HepG2 (cell line): Measurements from ENCODE around the gene TMEM95. TPM values are rescaled to one million over a fixed set of nuclear protein-coding genes. Genes with fewer than 3 reads are reported as not detected.

Experiments
- BRD4 ChIP-seq: sonication (generic); formaldehyde crosslinking; IDR thresholded peaks from 2 replicates; pipeline ENCODE4 v1.4.0; 2020; ENCODE audit warnings: missing genetic modification reagents
- CENPX ChIP-seq: sonication (generic); formaldehyde crosslinking; IDR thresholded peaks from 2 replicates; pipeline ENCODE4 v1.9.0; 2021; ENCODE audit warnings: mild to moderate bottlenecking, missing genetic modification reagents, moderate library complexity
- CREB1 ChIP-seq, 2 experiments: fragments of 450-650 bp in 1 of 2; IDR thresholded peaks; 2 replicates each; pipeline ENCODE4 v1.6.1; 2016 to 2017; ENCODE audit warnings: control low read depth in 1 of 2, mild to moderate bottlenecking in 1 of 2, missing compliant biosample characterization in 1 of 2, missing genetic modification characterization in 1 of 2
- FOXA1 ChIP-seq, 2 experiments: fragments of 450-650 bp in 1 of 2; sonication (generic) in 1 of 2; formaldehyde crosslinking in 1 of 2; IDR thresholded peaks; 2 replicates each; pipeline versions ENCODE4 v1.4.0 to v1.6.1; 2016 to 2020; ENCODE audit warnings: missing genetic modification reagents in 1 of 2
- FOXA3 ChIP-seq: IDR thresholded peaks from 2 replicates; pipeline ENCODE4 v1.6.1; 2016; ENCODE audit warnings: missing genetic modification reagents, missing compliant biosample characterization
- HHEX ChIP-seq: IDR thresholded peaks from 2 replicates; pipeline ENCODE4 v1.6.1; 2016; ENCODE audit warnings: control low read depth
- MXD4 ChIP-seq: IDR thresholded peaks from 2 replicates; pipeline ENCODE4 v1.6.1; 2016; ENCODE audit warnings: mild to moderate bottlenecking, missing biosample characterization, missing genetic modification reagents
- PHF5A ChIP-seq: IDR thresholded peaks from one replicate; pipeline ENCODE4 v1.6.1; 2018; ENCODE audit warnings: low read depth, missing genetic modification reagents; ENCODE audit not compliant: unreplicated experiment
- POLR2AphosphoS5 ChIP-seq: IDR thresholded peaks from 2 replicates; pipeline ENCODE4 v1.6.1; 2012; ENCODE audit warnings: low read depth, low read length
- RELA ChIP-seq: sonication (generic); formaldehyde crosslinking; IDR thresholded peaks from 2 replicates; pipeline ENCODE4 v1.4.0; 2020; ENCODE audit warnings: missing genetic modification reagents
- SAFB2 ChIP-seq: sonication (generic); formaldehyde crosslinking; IDR thresholded peaks from 2 replicates; pipeline ENCODE4 v1.5.1; 2020; ENCODE audit warnings: missing genetic modification reagents, low read depth, mild to moderate bottlenecking, borderline replicate concordance
- TBX2 ChIP-seq: sonication (generic); formaldehyde crosslinking; IDR thresholded peaks from 2 replicates; pipeline ENCODE4 v1.5.0; 2020; ENCODE audit warnings: missing genetic modification reagents, mild to moderate bottlenecking, borderline replicate concordance
- ZBTB42 ChIP-seq: sonication (generic); formaldehyde crosslinking; IDR thresholded peaks from 2 replicates; pipeline ENCODE4 v1.5.0; 2020; ENCODE audit warnings: mild to moderate bottlenecking, missing genetic modification reagents
- ZFP1 ChIP-seq: IDR thresholded peaks from 2 replicates; pipeline ENCODE4 v1.6.1; 2016
- ZFY ChIP-seq: sonication (generic); formaldehyde crosslinking; IDR thresholded peaks from 2 replicates; pipeline ENCODE4 v1.4.0; 2020; ENCODE audit warnings: missing genetic modification reagents
- ZNF101 ChIP-seq: sonication (generic); formaldehyde crosslinking; IDR thresholded peaks from 2 replicates; pipeline ENCODE4 v1.4.0; 2020; ENCODE audit warnings: mild to moderate bottlenecking, low read depth, missing genetic modification reagents, borderline replicate concordance
- ZNF264 ChIP-seq: sonication (generic); formaldehyde crosslinking; IDR thresholded peaks from 2 replicates; pipeline ENCODE4 v1.4.0; 2020; ENCODE audit warnings: missing genetic modification reagents
- ZNF292 ChIP-seq: sonication (generic); formaldehyde crosslinking; IDR thresholded peaks from 2 replicates; pipeline ENCODE4 v1.8.1; 2022; ENCODE audit warnings: mild to moderate bottlenecking, low read depth, missing genetic modification reagents, borderline replicate concordance
- ZNF326 ChIP-seq: sonication (generic); formaldehyde crosslinking; IDR thresholded peaks from 2 replicates; pipeline ENCODE4 v1.4.0; 2020; ENCODE audit warnings: missing genetic modification reagents, borderline replicate concordance
- ZNF333 ChIP-seq: sonication (generic); formaldehyde crosslinking; IDR thresholded peaks from 2 replicates; pipeline ENCODE4 v1.4.0; 2020; ENCODE audit warnings: mild to moderate bottlenecking, missing genetic modification reagents, borderline replicate concordance
- ZNF468 ChIP-seq: sonication (generic); formaldehyde crosslinking; IDR thresholded peaks from 2 replicates; pipeline ENCODE4 v1.8.0; 2022; ENCODE audit warnings: mild to moderate bottlenecking, moderate library complexity, missing genetic modification reagents
- ZNF614 ChIP-seq: IDR thresholded peaks from 2 replicates; pipeline ENCODE4 v1.6.1; 2018; ENCODE audit warnings: missing biosample characterization, missing genetic modification reagents, inconsistent platforms, borderline replicate concordance
- ZNF7 ChIP-seq: IDR thresholded peaks from 2 replicates; pipeline ENCODE4 v1.6.1; 2016; ENCODE audit warnings: missing biosample characterization, missing genetic modification reagents
- polyA plus RNA-seq, 8 experiments: library from polyadenylated mRNA; depleted of rRNA in 3 of 8; stranded (reverse) in 7 of 8; unstranded in 1 of 8; fragments of >200 nt; fragmentation: Illumina TruSeq in 4 of 8; extraction: Trizol in 4 of 8; gene quantifications; 2 replicates each; pipeline versions ENCODE4 v1.2.1 to v1.2.3, GENCODE V29; 2011 to 2016; ENCODE audit warnings: low read depth in 4 of 8, missing spikeins in 1 of 8, mixed read lengths in 1 of 8; ENCODE audit not compliant: insufficient read depth in 1 of 8
- total RNA-seq, 5 experiments: library from RNA; depleted of rRNA; stranded (reverse); fragments of >200 nt; fragmentation: Illumina TruSeq; extraction: Trizol; gene quantifications; 2 replicates each; pipeline ENCODE4 v1.2.3, GENCODE V29; 2016; ENCODE audit warnings: low read depth in 1 of 5
- TF ChIP-seq, protein P1 (sequence below): IDR thresholded peaks from 2 replicates; pipeline ENCODE4 v1.6.1; 2016; ENCODE audit warnings: low read depth, missing genetic modification reagents, missing compliant biosample characterization
- TF ChIP-seq, protein P2 (sequence below): sonication (generic); formaldehyde crosslinking; IDR thresholded peaks from 2 replicates; pipeline ENCODE4 v1.5.0; 2020; ENCODE audit warnings: missing genetic modification reagents, mild to moderate bottlenecking, borderline replicate concordance
- TF ChIP-seq, protein P3 (sequence below): sonication (generic); formaldehyde crosslinking; IDR thresholded peaks from 2 replicates; pipeline ENCODE4 v1.8.1; 2023; ENCODE audit warnings: mild to moderate bottlenecking, missing genetic modification reagents, borderline replicate concordance

TMEM95 gene
- total and polyA plus RNA-seq, 2 of the 13 experiments (the other 11 are each of a cell fraction or from before 2014, with no cell fraction given), result not detected

GRCh38 chr17:7403043-7403726, 48.2 kb downstream of the TMEM95 start (continued):
- TF ChIP-seq, protein P1, sequence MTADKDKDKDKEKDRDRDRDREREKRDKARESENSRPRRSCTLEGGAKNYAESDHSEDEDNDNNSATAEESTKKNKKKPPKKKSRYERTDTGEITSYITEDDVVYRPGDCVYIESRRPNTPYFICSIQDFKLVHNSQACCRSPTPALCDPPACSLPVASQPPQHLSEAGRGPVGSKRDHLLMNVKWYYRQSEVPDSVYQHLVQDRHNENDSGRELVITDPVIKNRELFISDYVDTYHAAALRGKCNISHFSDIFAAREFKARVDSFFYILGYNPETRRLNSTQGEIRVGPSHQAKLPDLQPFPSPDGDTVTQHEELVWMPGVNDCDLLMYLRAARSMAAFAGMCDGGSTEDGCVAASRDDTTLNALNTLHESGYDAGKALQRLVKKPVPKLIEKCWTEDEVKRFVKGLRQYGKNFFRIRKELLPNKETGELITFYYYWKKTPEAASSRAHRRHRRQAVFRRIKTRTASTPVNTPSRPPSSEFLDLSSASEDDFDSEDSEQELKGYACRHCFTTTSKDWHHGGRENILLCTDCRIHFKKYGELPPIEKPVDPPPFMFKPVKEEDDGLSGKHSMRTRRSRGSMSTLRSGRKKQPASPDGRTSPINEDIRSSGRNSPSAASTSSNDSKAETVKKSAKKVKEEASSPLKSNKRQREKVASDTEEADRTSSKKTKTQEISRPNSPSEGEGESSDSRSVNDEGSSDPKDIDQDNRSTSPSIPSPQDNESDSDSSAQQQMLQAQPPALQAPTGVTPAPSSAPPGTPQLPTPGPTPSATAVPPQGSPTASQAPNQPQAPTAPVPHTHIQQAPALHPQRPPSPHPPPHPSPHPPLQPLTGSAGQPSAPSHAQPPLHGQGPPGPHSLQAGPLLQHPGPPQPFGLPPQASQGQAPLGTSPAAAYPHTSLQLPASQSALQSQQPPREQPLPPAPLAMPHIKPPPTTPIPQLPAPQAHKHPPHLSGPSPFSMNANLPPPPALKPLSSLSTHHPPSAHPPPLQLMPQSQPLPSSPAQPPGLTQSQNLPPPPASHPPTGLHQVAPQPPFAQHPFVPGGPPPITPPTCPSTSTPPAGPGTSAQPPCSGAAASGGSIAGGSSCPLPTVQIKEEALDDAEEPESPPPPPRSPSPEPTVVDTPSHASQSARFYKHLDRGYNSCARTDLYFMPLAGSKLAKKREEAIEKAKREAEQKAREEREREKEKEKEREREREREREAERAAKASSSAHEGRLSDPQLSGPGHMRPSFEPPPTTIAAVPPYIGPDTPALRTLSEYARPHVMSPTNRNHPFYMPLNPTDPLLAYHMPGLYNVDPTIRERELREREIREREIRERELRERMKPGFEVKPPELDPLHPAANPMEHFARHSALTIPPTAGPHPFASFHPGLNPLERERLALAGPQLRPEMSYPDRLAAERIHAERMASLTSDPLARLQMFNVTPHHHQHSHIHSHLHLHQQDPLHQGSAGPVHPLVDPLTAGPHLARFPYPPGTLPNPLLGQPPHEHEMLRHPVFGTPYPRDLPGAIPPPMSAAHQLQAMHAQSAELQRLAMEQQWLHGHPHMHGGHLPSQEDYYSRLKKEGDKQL, result no peak
- peak; percentile 68; the same call in 1 of the 2 replicates for TF ChIP-seq FOXA3 (CRISPR knock-in tag)
- TF ChIP-seq ZNF292 (CRISPR knock-in tag), result no peak
- no peak for TF ChIP-seq ZNF468 (CRISPR knock-in tag)
- no peak for TF ChIP-seq ZNF614 (CRISPR knock-in tag)
- TF ChIP-seq MXD4 (CRISPR knock-in tag), result no peak
- TF ChIP-seq, protein P2, sequence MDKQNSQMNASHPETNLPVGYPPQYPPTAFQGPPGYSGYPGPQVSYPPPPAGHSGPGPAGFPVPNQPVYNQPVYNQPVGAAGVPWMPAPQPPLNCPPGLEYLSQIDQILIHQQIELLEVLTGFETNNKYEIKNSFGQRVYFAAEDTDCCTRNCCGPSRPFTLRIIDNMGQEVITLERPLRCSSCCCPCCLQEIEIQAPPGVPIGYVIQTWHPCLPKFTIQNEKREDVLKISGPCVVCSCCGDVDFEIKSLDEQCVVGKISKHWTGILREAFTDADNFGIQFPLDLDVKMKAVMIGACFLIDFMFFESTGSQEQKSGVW (CRISPR knock-in tag), result no peak
- no peak for TF ChIP-seq RELA (CRISPR knock-in tag)
- no peak; the same call in 1 of the 2 replicates for TF ChIP-seq POLR2AphosphoS5
- peak; percentile 25 for TF ChIP-seq PHF5A
- TF ChIP-seq BRD4 (CRISPR knock-in tag), result no peak
- no peak for TF ChIP-seq SAFB2 (CRISPR knock-in tag)
- TF ChIP-seq CREB1 (IDR thresholded peaks at IDR 0.05), result no peak
- TF ChIP-seq CREB1 (CRISPR knock-in tag; IDR thresholded peaks at IDR 0.05), result peak; percentile 44; the same call in 1 of the 2 replicates
- TF ChIP-seq ZNF264 (CRISPR knock-in tag), result no peak
- TF ChIP-seq ZNF333 (CRISPR knock-in tag), result no peak
- no peak for TF ChIP-seq ZNF7 (CRISPR knock-in tag)
- TF ChIP-seq FOXA1 (IDR thresholded peaks at IDR 0.05), result no peak
- TF ChIP-seq FOXA1 (CRISPR knock-in tag; IDR thresholded peaks at IDR 0.05), result peak; percentile 36; the same call in 1 of the 2 replicates
- TF ChIP-seq TBX2 (CRISPR knock-in tag), result 0 out of 2 replicates have a peak, but pooled peaks have one; percentile 9
- TF ChIP-seq ZFY (CRISPR knock-in tag), result no peak
- no peak for TF ChIP-seq ZNF101 (CRISPR knock-in tag)
- no peak for TF ChIP-seq CENPX (CRISPR knock-in tag)
- TF ChIP-seq, protein P3, sequence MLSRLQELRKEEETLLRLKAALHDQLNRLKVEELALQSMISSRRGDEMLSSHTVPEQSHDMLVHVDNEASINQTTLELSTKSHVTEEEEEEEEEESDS, result no peak
- 0 out of 2 replicates have a peak, but pooled peaks have one; percentile 16 for TF ChIP-seq ZBTB42
- TF ChIP-seq ZNF326 (CRISPR knock-in tag), result no peak
- no peak for TF ChIP-seq ZFP1
- TF ChIP-seq HHEX (CRISPR knock-in tag), result no peak
